WTC11 (cell line): ENCODE data around the gene CELF2. TPM values are rescaled to one million over a fixed set of nuclear protein-coding genes. Genes with fewer than 3 reads are reported as not detected.

Source experiments
- ATAC-seq: fragments of 200-7000 bp; cut with Tn5 transposase; 2 replicates; pipeline ENCODE4 v1.10.0; 2021; ENCODE audit warnings: mild to moderate bottlenecking, moderate library complexity
- CTCF ChIA-PET: fragments of 300-600 bp; sonication (Branson Sonifier 250); formaldehyde crosslinking; loops from one replicate; lab custom pipeline; 2021; ENCODE audit warnings: antibody characterized with exemption; lab: Charles Lee
- POLR2A ChIA-PET: fragments of 350-600 bp; sonication (Branson Sonifier 250); formaldehyde crosslinking; loops from one replicate; lab custom pipeline; 2021; ENCODE audit warnings: antibody characterized with exemption; lab: Charles Lee
- DNase-seq: peaks from one replicate; pipeline ENCODE4 v3.0.0; 2021; ENCODE audit warnings: low spot score
- H3K27ac Mint-ChIP-seq: 2 replicates; pipeline ENCODE4 v1.8.0; 2021; ENCODE audit warnings: mixed read lengths
- H3K27me3 Mint-ChIP-seq: 2 replicates; pipeline ENCODE4 v1.8.0; 2021; ENCODE audit warnings: low read depth, mild to moderate bottlenecking, moderate library complexity, mixed read lengths
- H3K36me3 Mint-ChIP-seq: 2 replicates; pipeline ENCODE4 v1.8.0; 2021; ENCODE audit warnings: mixed read lengths
- H3K4me1 Mint-ChIP-seq: 2 replicates; pipeline ENCODE4 v1.8.0; 2022; ENCODE audit warnings: mixed read lengths
- H3K4me3 Mint-ChIP-seq: 2 replicates; pipeline ENCODE4 v1.8.0; 2021; ENCODE audit warnings: mild to moderate bottlenecking, moderate library complexity, mixed read lengths
- H3K9me3 Mint-ChIP-seq: 2 replicates; pipeline ENCODE4 v1.8.0; 2021; ENCODE audit warnings: mixed read lengths
- AFF4 ChIP-seq: sonication (generic); formaldehyde crosslinking; IDR thresholded peaks from 2 replicates; pipeline ENCODE4 v1.8.1; 2023; ENCODE audit warnings: mild to moderate bottlenecking, missing genetic modification reagents, borderline replicate concordance
- CREB1 ChIP-seq: sonication (generic); formaldehyde crosslinking; IDR thresholded peaks from 2 replicates; pipeline ENCODE4 v1.8.0; 2023; ENCODE audit warnings: mild to moderate bottlenecking, missing genetic modification reagents
- ESRRA ChIP-seq: sonication (generic); formaldehyde crosslinking; IDR thresholded peaks from 2 replicates; pipeline ENCODE4 v1.8.1; 2022; ENCODE audit warnings: mild to moderate bottlenecking, missing genetic modification reagents, borderline replicate concordance
- ETV6 ChIP-seq: sonication (generic); formaldehyde crosslinking; IDR thresholded peaks from 2 replicates; pipeline ENCODE4 v1.8.1; 2022; ENCODE audit warnings: mild to moderate bottlenecking, missing genetic modification reagents
- FOXJ3 ChIP-seq: sonication (generic); formaldehyde crosslinking; IDR thresholded peaks from 2 replicates; pipeline ENCODE4 v1.9.0; 2021; ENCODE audit warnings: missing genetic modification reagents, mild to moderate bottlenecking, borderline replicate concordance
- FOXP1 ChIP-seq: sonication (generic); formaldehyde crosslinking; IDR thresholded peaks from 2 replicates; pipeline ENCODE4 v1.8.0; 2022; ENCODE audit warnings: missing genetic modification reagents, mild to moderate bottlenecking, moderate library complexity, borderline replicate concordance
- GABPB1 ChIP-seq: sonication (generic); formaldehyde crosslinking; IDR thresholded peaks from 2 replicates; pipeline ENCODE4 v1.8.1; 2023; ENCODE audit warnings: mild to moderate bottlenecking, missing genetic modification reagents
- GRHL2 ChIP-seq: fragments of 250-450 bp; sonication (Bioruptor Pico); IDR thresholded peaks from 2 replicates; pipeline ENCODE4 v1.8.0; 2022; ENCODE audit warnings: mild to moderate bottlenecking, moderate library complexity; ENCODE audit not compliant: insufficient replicate concordance, severe bottlenecking
- GTF2I ChIP-seq: fragments of 250-450 bp; sonication (Bioruptor Pico); conservative IDR thresholded peaks from 2 replicates; pipeline ENCODE4 v1.4.0; 2021; ENCODE audit warnings: mild to moderate bottlenecking
- KAT7 ChIP-seq: sonication (generic); formaldehyde crosslinking; IDR thresholded peaks from 2 replicates; pipeline ENCODE4 v1.8.1; 2023; ENCODE audit warnings: missing genetic modification reagents, mild to moderate bottlenecking, borderline replicate concordance
- MAX ChIP-seq: sonication (generic); formaldehyde crosslinking; IDR thresholded peaks from 2 replicates; pipeline ENCODE4 v1.8.0; 2022; ENCODE audit warnings: mild to moderate bottlenecking, missing genetic modification reagents
- MXD4 ChIP-seq: fragments of 250-450 bp; sonication (Bioruptor Pico); IDR thresholded peaks from 2 replicates; pipeline ENCODE4 v1.8.0; 2021; ENCODE audit warnings: mild to moderate bottlenecking, moderate library complexity, borderline replicate concordance
- NR1H2 ChIP-seq: sonication (generic); formaldehyde crosslinking; IDR thresholded peaks from 2 replicates; pipeline ENCODE4 v1.9.0; 2021; ENCODE audit warnings: mild to moderate bottlenecking, moderate library complexity, missing genetic modification reagents
- PREB ChIP-seq: sonication (generic); formaldehyde crosslinking; IDR thresholded peaks from 2 replicates; pipeline ENCODE4 v1.8.1; 2022; ENCODE audit warnings: mild to moderate bottlenecking, missing genetic modification reagents, moderate library complexity, borderline replicate concordance
- SMAD3 ChIP-seq: sonication (generic); formaldehyde crosslinking; IDR thresholded peaks from 2 replicates; pipeline ENCODE4 v1.8.0; 2022; ENCODE audit warnings: missing genetic modification reagents, mild to moderate bottlenecking, borderline replicate concordance
- SMAD4 ChIP-seq: sonication (generic); formaldehyde crosslinking; IDR thresholded peaks from 2 replicates; pipeline ENCODE4 v1.8.0; 2022; ENCODE audit warnings: mild to moderate bottlenecking, missing genetic modification reagents
- TP53 ChIP-seq: sonication (generic); formaldehyde crosslinking; IDR thresholded peaks from 2 replicates; pipeline ENCODE4 v1.8.1; 2023; ENCODE audit warnings: mild to moderate bottlenecking, missing genetic modification reagents
- ZNF121 ChIP-seq: sonication (generic); formaldehyde crosslinking; IDR thresholded peaks from 2 replicates; pipeline ENCODE4 v1.8.0; 2023; ENCODE audit warnings: missing genetic modification reagents
- ZNF425 ChIP-seq: fragments of 250-450 bp; sonication (Bioruptor Pico); conservative IDR thresholded peaks from 2 replicates; pipeline ENCODE4 v1.9.0; 2021; ENCODE audit warnings: mild to moderate bottlenecking
- total RNA-seq: library from RNA; stranded (reverse); gene quantifications from 3 replicates; pipeline ENCODE4 v1.2.3, GENCODE V29; 2021
- TF ChIP-seq, protein P1 (sequence below): sonication (generic); formaldehyde crosslinking; IDR thresholded peaks from 2 replicates; pipeline ENCODE4 v1.8.1; 2023; ENCODE audit warnings: mild to moderate bottlenecking, missing genetic modification reagents

CELF2 gene
- total RNA-seq, 1 experiment from 2014 or later = 24.6 TPM

DNA sequence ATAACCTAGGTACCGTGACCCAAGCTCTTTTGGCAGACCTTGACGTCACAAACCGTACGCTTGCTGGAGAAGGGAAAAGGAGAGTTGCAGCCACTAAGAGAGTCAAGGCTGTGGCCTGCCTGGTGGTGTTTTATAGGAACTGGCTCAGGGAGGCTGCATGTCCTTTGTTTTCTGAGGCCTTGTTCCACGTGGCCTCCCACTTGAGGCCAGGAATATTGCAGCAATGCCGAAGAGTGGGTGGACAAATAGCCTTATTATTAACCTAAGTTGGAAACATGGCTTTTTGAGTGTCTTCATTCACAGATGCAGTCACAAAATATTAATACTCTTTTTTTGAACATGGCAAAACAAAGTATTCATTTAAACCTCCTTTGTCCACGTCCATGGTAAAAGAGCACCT lies 178.0 kb downstream of the CELF2 start:
- H3K4me1 Mint-ChIP-seq = peaks cover 52% of the 10 kb centered on the region
- POLR2A ChIA-PET = no interaction called here
- H3K27me3 Mint-ChIP-seq = no peaks in the 10 kb centered on the region
- H3K9me3 Mint-ChIP-seq = no peaks in the 10 kb centered on the region
- H3K27ac Mint-ChIP-seq = peak overlapping the region; percentile 10; the same call in 1 of the 2 replicates
- TF ChIP-seq SMAD4 (CRISPR knock-in tag) (no peak), GRHL2 (no peak), MAX (CRISPR knock-in tag) (no peak), AFF4 (CRISPR knock-in tag) (no peak), ZNF425 (no peak), PREB (CRISPR knock-in tag) (no peak), FOXJ3 (CRISPR knock-in tag) (no peak)
- TF ChIP-seq, protein P1, sequence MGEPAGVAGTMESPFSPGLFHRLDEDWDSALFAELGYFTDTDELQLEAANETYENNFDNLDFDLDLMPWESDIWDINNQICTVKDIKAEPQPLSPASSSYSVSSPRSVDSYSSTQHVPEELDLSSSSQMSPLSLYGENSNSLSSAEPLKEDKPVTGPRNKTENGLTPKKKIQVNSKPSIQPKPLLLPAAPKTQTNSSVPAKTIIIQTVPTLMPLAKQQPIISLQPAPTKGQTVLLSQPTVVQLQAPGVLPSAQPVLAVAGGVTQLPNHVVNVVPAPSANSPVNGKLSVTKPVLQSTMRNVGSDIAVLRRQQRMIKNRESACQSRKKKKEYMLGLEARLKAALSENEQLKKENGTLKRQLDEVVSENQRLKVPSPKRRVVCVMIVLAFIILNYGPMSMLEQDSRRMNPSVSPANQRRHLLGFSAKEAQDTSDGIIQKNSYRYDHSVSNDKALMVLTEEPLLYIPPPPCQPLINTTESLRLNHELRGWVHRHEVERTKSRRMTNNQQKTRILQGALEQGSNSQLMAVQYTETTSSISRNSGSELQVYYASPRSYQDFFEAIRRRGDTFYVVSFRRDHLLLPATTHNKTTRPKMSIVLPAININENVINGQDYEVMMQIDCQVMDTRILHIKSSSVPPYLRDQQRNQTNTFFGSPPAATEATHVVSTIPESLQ (CRISPR knock-in tag) = no peak
- CTCF ChIA-PET = interaction anchor here (0.9 kb wide), 1 partner anchor 12 kb away, joined by 3 read pairs; no protein-coding TSS in a partner anchor
- ATAC-seq = no peak
- no peak overlapping the region for H3K4me3 Mint-ChIP-seq
- DNase-seq = no peak
- H3K36me3 Mint-ChIP-seq = peaks cover 8% of the 10 kb centered on the region; the same call in 1 of the 2 replicates

- peaks cover 7% of the 10 kb centered on the region for H3K9me3 Mint-ChIP-seq
- peaks cover 17% of the 10 kb centered on the region for H3K36me3 Mint-ChIP-seq
- ChIA-PET CTCF (no interaction called here), POLR2A (no interaction called here)
- peak overlapping the region; percentile 47 for H3K4me3 Mint-ChIP-seq
- peaks cover 46% of the 10 kb centered on the region for H3K4me1 Mint-ChIP-seq
- ATAC-seq (peak; percentile 86), DNase-seq (no peak)
- no peak for TF ChIP-seq SMAD3 (CRISPR knock-in tag)
- no peak for TF ChIP-seq GABPB1 (CRISPR knock-in tag)
- no peak for TF ChIP-seq TP53 (CRISPR knock-in tag)
- no peak for TF ChIP-seq ESRRA
- TF ChIP-seq ETV6 = no peak
- TF ChIP-seq GTF2I (CRISPR knock-in tag) = no peak
- no peak for TF ChIP-seq CREB1 (CRISPR knock-in tag)
- TF ChIP-seq MAX (CRISPR knock-in tag) = no peak
- TF ChIP-seq ZNF121 (CRISPR knock-in tag) = no peak
- TF ChIP-seq NR1H2 (CRISPR knock-in tag) = no peak
- TF ChIP-seq FOXP1 = no peak
- TF ChIP-seq MXD4 (CRISPR knock-in tag) = no peak
- no peak for TF ChIP-seq KAT7 (CRISPR knock-in tag)
- no peaks in the 10 kb centered on the region for H3K27me3 Mint-ChIP-seq
- H3K27ac Mint-ChIP-seq = peak overlapping the region; percentile 99
Measured at GRCh38 chr10:11197266-11197712, 179.6 kb downstream of the CELF2 start.
